ENCODE results near the gene HSFX3. TPM values are rescaled to one million over a fixed set of nuclear protein-coding genes. Genes with fewer than 3 reads are reported as not detected.

Gene HSFX3
- total RNA-seq, 1 donor from 2014 or later, result not detected

DNA sequence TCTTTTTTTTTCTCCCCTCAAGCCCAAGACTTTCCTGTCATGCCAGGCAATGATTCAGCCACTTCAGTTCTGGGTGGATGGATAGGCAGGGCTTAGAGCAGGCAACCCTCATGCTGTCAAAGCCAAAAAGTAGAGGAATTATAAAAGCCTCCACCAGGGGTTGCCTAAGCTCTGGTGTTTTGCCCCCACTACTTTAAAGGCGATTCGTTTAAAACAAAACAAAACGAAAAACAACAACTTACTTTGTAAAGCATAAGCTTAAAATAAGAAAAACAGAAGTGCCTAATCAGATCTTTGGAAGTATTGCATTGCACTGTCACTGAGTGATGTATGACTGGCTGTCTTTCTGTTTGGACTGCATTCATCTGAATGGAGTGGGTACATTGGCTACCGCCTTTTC is 39.3 kb downstream of the HSFX3 start:
- Mint-ChIP-seq H3K4me1 (ENCODE audit: low read depth, unreplicated experiment) (peaks cover 4% of the 10 kb centered on the region), H3K9me3 (ENCODE audit: unreplicated experiment) (peaks cover 3% of the 10 kb centered on the region)

DNA sequence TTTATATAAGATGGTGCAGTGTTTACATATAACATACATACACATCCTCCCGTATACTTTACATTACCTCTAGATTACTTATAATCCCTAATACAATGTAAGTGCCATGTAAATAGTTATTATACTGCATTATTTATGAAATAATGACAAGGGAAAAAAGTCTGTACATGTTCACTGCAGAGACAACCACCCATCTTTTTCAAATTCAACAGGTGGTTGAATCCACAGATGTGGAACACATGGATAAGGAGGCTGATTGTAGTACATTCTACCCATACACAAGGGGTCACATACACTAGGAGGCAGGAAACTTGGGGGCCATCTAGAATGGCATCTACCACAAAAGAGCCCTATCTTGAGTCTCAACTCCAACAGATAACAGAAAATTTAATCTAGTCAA is 41.3 kb downstream of the HSFX3 start:
- no peak overlapping the region for H3K4me3 Mint-ChIP-seq (ENCODE audit: unreplicated experiment)
- H3K36me3 Mint-ChIP-seq (ENCODE audit: unreplicated experiment), result no peaks in the 10 kb centered on the region
- TF ChIP-seq, protein P1, sequence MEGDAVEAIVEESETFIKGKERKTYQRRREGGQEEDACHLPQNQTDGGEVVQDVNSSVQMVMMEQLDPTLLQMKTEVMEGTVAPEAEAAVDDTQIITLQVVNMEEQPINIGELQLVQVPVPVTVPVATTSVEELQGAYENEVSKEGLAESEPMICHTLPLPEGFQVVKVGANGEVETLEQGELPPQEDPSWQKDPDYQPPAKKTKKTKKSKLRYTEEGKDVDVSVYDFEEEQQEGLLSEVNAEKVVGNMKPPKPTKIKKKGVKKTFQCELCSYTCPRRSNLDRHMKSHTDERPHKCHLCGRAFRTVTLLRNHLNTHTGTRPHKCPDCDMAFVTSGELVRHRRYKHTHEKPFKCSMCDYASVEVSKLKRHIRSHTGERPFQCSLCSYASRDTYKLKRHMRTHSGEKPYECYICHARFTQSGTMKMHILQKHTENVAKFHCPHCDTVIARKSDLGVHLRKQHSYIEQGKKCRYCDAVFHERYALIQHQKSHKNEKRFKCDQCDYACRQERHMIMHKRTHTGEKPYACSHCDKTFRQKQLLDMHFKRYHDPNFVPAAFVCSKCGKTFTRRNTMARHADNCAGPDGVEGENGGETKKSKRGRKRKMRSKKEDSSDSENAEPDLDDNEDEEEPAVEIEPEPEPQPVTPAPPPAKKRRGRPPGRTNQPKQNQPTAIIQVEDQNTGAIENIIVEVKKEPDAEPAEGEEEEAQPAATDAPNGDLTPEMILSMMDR (IDR thresholded peaks at IDR 0.05; ENCODE audit: partially characterized antibody, unreplicated experiment), result no peak
- peaks cover 12% of the 10 kb centered on the region for H3K27me3 Mint-ChIP-seq (ENCODE audit: unreplicated experiment)
- DNase-seq, result no peak
- peaks cover 9% of the 10 kb centered on the region for H3K9me3 Mint-ChIP-seq (ENCODE audit: unreplicated experiment)
- H3K27ac Mint-ChIP-seq (ENCODE audit: unreplicated experiment), result no peak overlapping the region
- H3K4me1 Mint-ChIP-seq (ENCODE audit: low read depth, unreplicated experiment), result peaks cover 4% of the 10 kb centered on the region

More for the DNA sequence above, 39.3 kb downstream of the HSFX3 start:
- Mint-ChIP-seq H3K27ac (ENCODE audit: unreplicated experiment) (no peak overlapping the region), H3K27me3 (ENCODE audit: unreplicated experiment) (peaks cover 6% of the 10 kb centered on the region), H3K4me3 (ENCODE audit: unreplicated experiment) (no peak overlapping the region), H3K36me3 (ENCODE audit: unreplicated experiment) (no peaks in the 10 kb centered on the region)
- TF ChIP-seq, protein P1 (IDR thresholded peaks at IDR 0.05; ENCODE audit: partially characterized antibody, unreplicated experiment), result no peak
- DNase-seq, result no peak

DNA sequence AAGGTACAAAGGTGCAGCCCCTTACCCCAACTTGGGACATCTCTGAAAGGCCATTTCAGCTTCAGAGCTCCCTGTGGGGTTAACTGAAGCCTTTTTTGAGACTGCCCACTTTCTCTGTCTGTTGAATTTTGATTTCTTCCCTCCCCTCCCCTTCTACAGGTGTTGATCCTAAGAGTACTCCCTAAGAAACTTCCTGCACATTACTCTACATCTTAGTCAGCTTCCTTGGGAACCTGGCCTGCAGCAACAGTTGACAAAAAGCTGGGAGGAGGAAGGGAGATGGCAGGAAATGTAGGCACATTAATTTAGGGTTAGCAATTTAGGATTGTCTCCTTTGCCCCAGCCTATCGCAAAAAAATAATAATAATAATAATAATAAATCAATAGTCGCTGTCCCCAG is 43.4 kb downstream of the HSFX3 start:
- Mint-ChIP-seq H3K4me3 (ENCODE audit: unreplicated experiment) (no peak overlapping the region), H3K4me1 (ENCODE audit: low read depth, unreplicated experiment) (peaks cover 4% of the 10 kb centered on the region), H3K36me3 (ENCODE audit: unreplicated experiment) (no peaks in the 10 kb centered on the region), H3K27me3 (ENCODE audit: unreplicated experiment) (peaks cover 12% of the 10 kb centered on the region), H3K9me3 (ENCODE audit: unreplicated experiment) (peaks cover 9% of the 10 kb centered on the region), H3K27ac (ENCODE audit: unreplicated experiment) (no peak overlapping the region)
- DNase-seq, result no peak
- TF ChIP-seq, protein P1 (IDR thresholded peaks at IDR 0.05; ENCODE audit: partially characterized antibody, unreplicated experiment), result no peak

DNA sequence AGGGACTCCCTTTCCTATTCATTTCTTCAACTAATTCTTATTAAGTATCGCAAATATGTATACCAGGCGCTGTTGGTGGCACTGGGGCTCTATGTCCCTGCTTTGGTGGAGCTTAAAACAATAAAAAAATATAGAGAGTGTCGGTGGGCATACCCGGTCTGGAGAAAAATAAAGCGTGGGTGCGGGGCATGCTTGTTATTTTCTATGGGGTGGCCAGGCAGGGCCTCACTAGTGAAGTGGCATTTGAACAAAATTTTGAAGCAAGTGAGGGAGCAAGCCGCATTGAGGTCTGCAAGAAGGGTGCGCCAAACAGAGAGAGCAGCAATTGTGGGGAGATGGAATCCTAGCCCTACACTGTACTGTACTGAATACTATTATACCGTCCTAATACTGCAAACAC is 44.1 kb downstream of the HSFX3 start:
- DNase-seq, result no peak
- H3K4me1 Mint-ChIP-seq (ENCODE audit: low read depth, unreplicated experiment), result peaks cover 4% of the 10 kb centered on the region
- peak overlapping the region; percentile 78 for H3K4me3 Mint-ChIP-seq (ENCODE audit: unreplicated experiment)
- H3K27ac Mint-ChIP-seq (ENCODE audit: unreplicated experiment), result peak overlapping the region; percentile 64
- TF ChIP-seq, protein P1 (IDR thresholded peaks at IDR 0.05; ENCODE audit: partially characterized antibody, unreplicated experiment), result no peak
- H3K9me3 Mint-ChIP-seq (ENCODE audit: unreplicated experiment), result peaks cover 9% of the 10 kb centered on the region
- peaks cover 12% of the 10 kb centered on the region for H3K27me3 Mint-ChIP-seq (ENCODE audit: unreplicated experiment)
- no peaks in the 10 kb centered on the region for H3K36me3 Mint-ChIP-seq (ENCODE audit: unreplicated experiment)

DNA sequence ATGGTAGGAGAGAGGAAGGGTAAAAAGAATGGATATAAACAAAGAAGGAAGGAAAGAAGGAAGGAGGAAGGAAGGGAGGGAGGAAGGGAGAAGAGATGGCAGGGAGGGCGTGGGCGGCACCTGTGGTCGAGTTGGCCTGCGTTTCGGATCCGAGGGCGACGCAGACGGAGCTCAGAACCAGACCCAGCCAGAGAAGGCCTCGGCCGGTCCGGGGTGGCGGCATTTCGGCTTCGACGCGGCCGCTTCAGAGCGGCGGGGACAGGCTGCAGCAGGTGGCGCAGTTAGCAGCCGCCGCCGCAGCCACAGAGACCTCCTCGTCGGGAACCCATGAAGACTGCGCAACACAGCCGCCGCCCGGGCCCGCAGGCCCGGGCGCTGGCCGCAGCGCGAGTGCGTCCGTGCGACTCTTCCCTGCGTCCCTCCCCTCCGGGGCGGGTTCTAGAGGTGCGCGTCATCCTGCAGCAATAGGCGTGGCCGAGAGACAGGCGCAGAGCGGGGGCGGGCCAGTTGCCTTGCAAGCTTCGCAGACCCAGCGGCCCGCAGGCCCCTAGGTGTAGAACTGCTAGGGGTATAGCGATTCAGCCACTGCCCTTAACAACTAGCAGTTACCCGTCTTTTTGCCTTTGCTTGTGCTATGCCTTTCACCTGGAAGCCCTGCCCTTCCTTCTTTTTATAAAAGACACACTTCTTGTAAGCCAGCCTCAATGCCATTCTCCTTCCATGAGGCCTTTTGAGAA is 44.6 kb downstream of the HSFX3 start, which contains the start of gene IDS:
Gene IDS, minus strand, starts transcription at position 392 of the 737 bp plus-strand sequence. Its CDS starts 169 bp downstream, at position 223.
- Mint-ChIP-seq H3K27me3 (ENCODE audit: unreplicated experiment) (peaks cover 12% of the 10 kb centered on the region), H3K9me3 (ENCODE audit: unreplicated experiment) (peaks cover 9% of the 10 kb centered on the region), H3K27ac (ENCODE audit: unreplicated experiment) (peak within 1 kb of the TSS; percentile 95), H3K4me3 (ENCODE audit: unreplicated experiment) (peak within 1 kb of the TSS; percentile 99), H3K4me1 (ENCODE audit: low read depth, unreplicated experiment) (peaks cover 4% of the 10 kb centered on the region), H3K36me3 (ENCODE audit: unreplicated experiment) (no peaks in the 10 kb centered on the region)
- TF ChIP-seq, protein P1 (IDR thresholded peaks at IDR 0.05; ENCODE audit: partially characterized antibody, unreplicated experiment), result no peak
- DNase-seq, result peak; percentile 88

Data from glutamatergic neuron (in vitro differentiated cells).